IPS-11a (cell line): ENCODE data around the gene FXYD4.
A peak's percentile ranks its signal among the peaks of the same experiment; 100 is the strongest.

ENCODE experiments used
- H3K4me3 ChIP-seq: one replicate; pipeline ENCODE4 v1.5.1; 2013; ENCODE audit warnings: low read depth, low read length, control low read depth

The FXYD4 gene

DNA sequence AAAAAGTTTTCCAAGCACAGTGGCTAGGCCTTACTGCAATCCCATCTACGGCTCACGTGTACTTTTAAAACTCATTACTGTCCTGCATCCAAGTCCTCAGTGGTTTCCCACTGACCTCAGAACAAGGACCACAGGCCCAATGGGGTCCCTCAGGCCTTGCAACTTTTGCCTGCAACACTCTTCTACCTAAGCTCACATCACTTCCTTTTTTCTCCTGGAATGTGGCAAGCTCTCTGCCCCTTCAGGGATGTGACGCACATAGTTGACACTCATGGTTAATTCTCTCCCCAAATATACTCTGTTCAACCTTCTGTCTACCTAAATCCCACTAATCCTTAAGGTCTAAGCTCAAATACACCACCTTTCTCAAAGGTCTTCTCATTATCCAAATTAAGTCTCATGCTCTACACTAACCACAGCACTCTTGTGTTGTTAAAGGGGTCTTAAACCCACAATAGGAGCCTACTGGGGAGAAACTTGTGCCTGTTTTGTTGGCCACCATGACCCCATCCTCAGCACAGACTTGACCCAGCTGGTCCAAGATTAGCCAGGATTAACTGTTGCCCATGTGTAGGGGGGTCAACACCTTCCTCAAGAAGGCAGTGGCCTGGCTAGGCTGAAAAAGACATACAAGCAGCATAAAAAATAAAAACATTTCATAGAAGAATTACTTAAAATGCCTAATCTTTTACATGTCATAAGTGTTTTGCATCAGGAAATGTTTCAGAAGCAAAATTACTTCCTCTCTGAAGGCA is 22.3 kb downstream of the FXYD4 start:
- H3K4me3 ChIP-seq, result no peak overlapping the region

DNA sequence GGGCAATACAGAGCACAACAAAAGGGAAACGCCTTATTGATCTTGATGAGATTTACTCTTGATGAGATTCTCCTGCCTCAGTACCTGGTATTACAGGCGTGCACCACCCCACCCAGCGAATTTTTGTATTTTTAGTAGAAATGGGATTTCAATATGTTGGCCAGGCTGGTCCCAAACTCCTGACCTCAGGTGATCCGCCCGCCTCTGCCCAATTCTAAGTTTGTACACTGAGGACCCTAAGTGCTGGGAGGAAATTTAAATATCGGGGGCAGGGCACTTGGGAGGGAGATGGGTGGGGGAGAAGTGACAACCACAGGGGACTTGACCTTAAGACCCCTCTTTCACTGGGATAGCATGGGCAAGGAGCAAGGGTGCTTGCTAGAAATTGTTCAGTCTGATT is 23.4 kb downstream of the FXYD4 start:
- H3K4me3 ChIP-seq, result peak overlapping the region; percentile 85

DNA sequence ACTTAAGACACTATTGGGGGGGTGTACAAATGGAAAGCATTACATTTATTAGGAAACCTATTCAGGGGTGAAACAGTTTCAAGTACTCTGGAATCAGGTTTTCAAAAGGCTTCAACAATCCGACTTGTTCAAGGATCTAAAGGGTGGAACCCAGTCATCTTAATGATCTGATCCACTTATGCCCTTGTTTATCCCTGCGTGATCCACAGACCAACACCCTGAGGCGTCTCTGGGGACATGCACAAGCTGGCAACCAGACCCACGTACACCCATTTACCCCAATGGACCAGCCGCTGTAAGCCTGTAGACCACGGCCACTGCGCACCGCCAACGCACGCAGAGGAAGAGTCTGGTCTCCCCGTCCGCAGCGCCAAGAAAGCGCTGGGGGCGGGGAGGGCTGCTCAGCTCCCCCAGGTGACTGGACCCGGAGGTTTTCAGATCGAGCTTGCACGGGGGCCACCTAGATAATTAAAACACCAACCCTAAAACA is 24.2 kb downstream of the FXYD4 start:
- H3K4me3 ChIP-seq, result peak overlapping the region; percentile 85

DNA sequence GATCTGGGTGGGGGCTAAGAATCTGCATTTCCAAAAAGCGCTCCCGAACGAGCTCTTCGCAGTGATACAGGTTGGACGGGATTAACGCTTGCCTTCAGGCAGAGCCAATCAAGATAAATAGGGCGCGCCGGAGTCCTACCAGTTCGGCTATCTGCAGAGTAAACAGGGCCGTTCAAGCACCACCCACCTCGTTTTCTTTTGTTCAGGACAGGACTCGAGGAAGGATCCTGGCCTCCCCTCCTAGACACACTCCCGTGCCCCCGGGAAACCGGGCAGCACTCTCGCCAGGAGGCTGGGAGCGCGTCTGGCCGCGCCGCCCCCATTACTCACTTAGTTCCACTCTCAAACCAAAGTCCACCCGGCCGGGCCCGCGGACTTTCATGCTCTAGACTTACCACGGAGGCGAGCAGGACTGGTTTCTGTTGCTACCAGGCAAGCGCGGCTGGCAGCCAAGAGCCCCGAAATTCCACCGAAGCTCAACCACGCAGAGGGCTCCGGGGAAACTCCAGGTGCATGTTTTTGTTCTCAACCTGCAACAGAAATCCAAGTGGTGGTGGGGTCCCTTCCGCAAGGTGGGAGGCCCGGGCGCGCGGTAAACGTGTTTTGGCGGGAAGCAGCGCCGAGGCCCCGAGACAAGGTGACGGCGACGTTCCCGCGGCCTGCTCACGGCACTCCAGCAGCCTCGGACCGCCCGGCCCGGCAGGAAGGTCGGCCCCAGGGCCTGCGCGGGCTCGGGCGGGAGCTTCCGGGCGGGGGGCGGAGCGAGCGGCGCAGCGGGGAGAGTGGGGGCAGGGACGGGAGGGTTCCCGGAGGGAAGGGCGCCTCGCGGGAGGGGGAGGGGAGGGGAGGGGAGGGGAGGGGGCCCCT is 24.9 kb downstream of the FXYD4 start:
- H3K4me3 ChIP-seq, result peak overlapping the region; percentile 85

DNA sequence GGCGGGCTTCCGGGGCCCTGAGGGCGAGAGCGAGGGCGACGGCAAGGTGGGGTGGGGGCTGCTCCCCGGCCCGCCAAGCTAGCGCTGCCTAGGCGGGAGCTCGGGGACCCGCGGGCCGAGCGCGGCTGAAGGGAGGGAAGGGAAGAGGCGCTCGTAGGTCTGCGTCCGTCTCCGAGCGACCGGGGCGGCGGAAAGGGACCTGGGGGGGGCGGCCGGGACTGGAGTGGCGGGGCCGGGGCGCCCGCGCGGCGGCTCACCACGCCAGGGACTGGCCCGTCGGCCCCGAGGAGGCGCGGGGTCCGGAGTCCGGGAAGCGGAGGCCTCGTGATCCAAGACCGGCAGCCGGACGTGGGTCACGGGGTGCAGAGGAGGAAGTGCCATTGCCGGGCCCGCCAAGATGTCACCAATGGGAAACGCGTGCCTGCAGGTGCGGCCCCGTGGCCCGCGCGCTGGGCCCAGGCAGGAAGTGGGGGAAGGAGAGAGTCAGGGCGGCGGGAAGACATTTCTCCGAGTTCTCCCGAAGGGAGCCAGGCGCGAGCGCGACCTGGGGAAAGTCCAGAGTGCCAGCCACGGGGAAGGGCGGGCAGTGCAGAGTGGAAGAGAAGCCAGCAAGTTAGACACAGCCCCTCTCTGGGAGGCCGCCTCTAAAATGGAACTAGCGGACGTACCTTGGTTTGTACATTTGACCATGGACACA is 25.6 kb downstream of the FXYD4 start:
- peak overlapping the region; percentile 37 for H3K4me3 ChIP-seq

DNA sequence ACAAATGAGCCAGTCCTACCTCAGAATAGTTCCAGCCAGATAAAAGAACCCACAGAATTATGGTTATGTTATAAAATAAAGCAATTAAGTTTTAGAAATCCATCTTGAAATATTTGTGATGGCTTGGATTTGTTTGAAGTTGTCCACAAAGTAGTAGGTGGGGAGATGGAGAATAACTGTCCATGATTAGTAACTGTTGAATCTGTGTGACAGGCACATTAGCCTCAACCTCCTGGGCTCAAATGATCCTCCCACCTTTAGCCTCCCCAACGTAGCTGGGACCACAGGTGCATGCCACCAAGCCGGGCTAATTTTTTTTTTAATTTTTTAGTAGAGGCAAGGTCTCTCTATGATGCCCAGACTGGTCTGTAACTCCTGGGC is 27.5 kb downstream of the FXYD4 start:
- H3K4me3 ChIP-seq, result no peak overlapping the region

DNA sequence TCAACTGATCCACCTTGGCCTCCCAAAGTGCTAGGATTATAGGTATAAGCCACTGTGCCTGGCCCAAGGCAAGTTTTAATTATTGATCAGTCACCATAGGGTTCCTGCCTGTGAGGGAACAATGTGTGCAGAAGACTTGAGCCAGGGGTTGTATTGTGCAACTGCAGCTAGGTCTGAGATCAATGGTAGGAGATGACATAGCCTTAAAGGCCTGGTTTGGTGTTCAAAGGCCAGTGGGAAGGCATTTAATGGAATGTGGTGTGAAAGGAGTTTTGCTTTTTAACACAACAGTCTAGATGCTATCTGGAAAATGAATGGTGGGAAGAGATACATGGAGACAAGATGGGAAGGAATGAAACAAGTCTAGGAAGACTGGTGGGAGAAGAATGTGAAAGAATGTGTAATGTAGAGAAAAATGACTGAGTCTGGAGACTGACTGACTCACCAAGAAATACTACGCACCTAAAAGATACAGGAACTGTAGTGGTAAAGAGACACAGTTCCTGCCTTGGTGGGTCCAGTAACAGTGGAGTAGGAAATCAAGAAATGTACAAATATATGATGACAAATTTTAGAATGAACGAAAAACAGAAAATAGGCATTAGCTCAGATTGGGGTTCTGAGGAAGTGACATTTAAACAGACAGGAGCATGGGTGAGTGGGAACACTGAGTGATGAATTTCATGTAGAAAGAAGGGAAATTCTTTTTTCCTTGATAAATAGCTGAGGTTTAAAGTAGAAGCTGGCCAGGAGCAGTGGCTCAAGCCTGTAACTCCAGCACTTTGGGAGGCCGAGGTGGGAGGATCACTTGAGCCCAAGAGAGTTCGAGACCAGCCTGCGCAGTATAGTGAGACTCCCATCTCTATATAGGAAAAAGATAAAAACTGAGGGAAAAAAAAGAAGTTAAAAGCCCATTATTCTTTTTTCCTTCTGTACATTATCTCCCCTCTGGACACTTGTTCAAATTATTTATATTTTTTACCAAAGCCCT is 28.2 kb downstream of the FXYD4 start:
- H3K4me3 ChIP-seq, result no peak overlapping the region

DNA sequence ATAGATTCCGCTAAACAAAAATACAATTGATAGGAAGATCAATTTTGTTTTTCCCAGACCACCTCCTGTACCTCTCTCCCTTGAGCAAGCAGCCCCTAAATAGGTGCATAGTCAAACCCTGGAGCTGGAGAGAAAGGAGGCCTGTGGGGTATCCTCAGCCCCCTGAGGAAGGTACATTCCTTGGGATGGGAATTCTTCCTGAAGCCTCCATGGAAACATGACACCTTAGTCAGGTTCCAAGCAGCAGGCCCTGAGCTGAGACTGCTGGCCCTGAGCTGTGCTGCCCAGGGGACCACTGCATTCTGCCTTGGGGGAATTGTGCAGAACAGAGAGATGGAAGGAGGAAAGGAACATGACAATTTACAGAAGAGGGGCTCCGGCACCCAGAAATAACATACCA is 30.2 kb downstream of the FXYD4 start:
- no peak overlapping the region for H3K4me3 ChIP-seq

DNA sequence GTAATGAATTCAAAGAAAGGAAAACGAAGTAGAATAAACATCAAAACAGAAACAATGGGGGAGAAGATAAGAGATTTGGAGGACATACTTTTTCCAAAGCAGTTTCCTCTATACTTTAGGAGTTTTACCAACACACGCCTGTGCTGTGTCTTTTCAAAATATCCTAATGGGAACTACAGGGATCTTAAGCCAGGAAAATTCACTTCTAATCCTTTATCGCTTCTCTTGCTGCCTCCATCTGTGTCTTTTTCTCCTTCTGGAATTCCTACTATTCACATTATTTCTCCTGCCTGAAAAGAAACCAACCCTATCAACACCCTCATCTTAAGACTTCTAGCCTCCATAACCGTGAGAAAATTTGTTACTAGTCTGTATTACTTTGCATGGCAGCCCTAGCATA is 30.7 kb downstream of the FXYD4 start:
- no peak overlapping the region for H3K4me3 ChIP-seq

DNA sequence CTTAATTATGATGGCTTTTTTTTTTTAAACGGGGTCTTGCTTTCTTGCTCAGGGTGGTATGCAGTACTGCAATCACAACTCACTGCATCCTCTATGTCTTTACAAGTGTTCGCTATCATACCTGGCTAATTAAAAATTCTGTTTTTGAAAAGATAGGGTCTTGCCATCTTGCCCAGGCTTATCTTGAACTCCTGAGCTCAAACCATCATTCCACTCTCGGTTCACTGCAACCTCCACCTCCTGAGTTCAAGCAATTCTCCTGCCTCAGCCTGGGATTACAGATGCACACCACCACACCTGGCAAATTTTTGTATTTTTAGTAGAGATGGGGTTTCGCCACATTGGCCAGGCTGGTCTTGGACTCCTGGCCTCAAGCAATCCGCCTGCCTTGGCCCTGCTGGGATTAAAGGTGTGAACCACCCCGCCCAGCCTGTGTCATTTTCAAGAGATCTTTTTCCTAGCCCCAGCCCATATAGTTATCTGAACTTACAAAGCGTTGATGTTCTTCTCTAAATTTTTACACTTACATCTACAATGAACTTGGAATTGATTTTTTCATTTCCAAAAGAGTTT is 31.5 kb downstream of the FXYD4 start:
- no peak overlapping the region for H3K4me3 ChIP-seq

DNA sequence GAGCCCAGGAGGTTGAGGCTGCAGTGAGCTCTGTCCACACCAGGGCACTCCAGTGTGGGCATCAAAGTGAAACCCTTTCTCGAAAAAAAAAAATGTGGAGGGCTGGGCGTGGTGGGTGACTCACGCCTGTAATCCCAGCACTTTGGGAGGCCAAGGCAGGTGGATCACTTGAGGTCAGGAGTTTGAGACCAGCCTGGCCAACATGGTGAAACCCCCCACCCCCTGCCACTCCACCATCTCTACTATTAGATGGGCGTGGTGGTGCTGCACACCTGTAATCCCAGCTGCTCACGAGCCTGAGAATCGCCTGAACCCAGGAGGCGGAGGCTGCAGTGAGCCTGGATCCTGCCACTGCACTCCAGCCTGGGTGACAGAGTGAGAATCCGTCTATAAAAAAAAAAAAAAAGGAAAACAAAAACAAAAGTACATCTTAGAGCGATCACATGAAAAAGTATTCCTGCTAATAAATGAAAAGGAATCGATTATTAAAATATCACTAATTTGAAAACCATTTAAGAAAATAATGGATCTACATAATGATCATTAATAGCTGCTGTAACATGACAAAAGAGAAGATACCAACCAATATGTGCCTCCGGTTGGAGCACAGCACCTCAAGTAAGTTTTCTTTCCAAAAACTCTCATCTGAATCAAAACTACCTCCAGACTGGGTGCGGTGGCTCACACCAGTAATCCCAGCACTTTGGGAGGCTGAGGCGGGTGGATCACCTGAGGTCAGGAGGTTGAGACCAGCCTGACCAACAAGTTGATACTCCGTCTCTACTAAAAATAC is 32.7 kb downstream of the FXYD4 start:
- H3K4me3 ChIP-seq, result no peak overlapping the region

DNA sequence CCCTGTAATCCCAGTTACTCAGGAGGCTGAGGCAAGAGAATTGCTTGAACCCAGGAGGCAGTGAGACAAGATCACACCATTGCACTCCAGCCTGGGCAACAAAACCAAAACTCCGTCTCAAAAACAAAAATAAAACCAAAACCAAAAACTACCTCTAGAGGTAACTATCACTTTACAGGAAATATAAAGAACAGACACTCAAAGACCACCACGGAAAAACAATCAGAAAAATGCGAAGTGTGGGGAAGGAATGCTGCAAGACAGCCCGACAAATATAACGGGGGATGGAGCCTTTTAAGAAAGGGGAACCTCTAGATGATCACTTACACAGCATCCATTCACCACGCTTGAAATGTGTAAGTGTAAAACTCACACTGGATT is 33.3 kb downstream of the FXYD4 start:
- H3K4me3 ChIP-seq, result no peak overlapping the region

DNA sequence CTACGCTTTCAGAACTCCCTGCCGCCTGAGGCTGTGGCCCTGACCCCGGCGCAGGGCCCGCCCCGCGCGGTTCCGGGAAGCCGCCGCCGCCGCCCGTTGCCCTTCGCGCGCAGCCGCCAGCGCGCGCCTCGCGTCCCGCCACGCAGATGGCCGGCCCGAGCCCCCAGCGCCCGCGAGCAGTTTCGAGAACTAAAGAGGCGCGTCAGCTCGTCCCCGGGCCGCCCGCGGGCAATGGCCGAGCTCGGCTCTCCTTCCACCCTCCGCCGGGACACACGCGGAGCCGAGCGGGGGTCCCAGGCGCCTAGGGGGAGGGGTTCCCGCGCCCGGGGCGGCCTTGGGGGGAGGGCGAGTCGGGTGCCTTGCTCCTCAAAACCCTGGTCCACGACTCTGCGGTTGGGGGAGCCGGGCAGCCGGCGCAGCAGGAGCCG is 35.7 kb downstream of the FXYD4 start:
- H3K4me3 ChIP-seq, result peak overlapping the region; percentile 83

DNA sequence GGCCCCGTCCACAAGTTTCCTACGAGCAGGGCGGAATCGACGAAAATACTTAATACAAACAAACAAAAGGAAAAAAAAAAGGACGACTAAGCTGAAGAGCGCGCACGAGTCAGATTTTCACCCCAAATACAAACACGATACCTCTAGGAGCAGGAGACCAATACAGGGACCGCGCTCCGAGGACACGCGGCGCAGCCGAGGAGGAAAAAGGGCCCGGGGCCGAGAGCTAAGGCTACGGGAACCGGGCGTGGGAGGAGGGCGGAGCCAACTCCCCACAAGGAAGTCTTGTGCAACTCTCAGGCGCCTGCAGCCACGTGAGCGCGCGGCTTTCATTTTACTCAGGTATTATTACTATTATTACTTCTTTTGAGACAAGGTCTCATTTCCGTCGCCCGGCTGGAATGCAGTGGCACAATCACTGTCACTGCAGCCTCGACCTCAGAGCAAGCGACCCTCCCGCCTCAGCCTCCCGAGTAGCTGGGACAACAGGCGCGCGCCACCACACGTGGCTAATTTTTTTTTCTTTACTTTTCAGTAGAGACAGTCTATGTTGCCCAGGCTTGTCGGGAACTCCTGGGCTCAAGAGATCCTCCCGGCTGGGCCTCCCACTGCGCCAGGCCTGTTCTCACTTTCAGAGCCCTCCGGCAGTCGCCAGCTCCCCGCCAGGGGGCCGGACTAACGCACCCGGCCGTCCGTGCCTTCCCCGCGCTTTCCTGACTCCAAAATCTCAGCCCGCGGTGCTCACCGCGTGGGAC is 36.3 kb downstream of the FXYD4 start:
- H3K4me3 ChIP-seq, result peak overlapping the region; percentile 83

DNA sequence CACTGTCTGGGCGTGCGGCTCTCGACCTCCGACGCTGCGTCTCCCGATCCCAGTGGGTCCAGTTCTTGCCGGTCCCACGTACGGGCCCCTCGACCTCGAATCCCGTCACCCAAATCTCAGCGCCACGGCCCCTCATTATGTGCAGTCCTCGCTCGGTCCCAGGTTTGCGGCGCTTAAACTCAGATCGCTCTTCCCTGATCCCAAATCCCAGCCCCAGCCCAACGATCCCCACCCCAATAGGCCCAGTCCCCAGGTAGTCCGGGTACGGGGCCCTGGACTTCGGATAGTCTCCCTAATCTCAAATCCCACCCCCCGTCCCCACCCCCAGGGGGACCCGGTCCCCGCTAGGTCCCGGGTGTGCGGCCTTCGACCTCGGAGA is 36.9 kb downstream of the FXYD4 start:
- peak overlapping the region; percentile 83 for H3K4me3 ChIP-seq

DNA sequence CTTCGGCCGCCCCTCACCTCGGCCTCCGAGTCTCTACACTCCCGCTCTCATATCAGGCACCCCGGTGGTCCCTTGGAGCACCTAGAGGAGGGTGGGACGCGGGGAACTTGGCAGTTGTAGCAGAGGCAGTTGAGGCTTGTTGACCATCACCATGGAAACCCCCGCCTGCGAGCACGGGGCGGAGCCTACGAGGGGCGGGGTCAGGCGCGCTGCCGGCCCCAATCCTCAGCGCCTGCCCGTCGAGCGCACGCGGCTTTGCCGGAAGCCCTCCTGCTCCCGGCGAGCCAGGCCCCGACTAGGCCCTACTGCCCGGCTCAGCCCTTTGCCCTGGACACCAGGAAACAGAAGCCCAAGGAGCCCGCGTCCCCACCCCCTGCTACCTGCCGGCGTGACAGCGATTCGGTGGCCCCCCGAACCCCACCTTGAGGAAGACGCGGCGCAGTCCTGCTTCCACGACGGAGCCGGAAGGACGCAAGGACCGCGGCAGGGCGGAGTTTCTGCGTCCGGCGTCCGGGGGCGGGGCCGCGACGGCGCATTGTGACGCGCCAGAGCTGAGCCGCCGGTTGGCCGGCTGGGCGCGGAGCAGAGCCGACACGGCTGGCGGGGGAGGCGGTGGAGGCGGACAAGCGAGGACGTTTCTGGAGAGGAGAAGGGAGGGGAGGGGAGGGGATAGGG is 37.4 kb downstream of the FXYD4 start, which contains the start of gene HNRNPF:
Gene HNRNPF, minus strand, starts transcription at position 477 of the 675 bp plus-strand sequence. CDS start 21,302 bp downstream, outside the sequence.
- H3K4me3 ChIP-seq, result peak within 1 kb of the TSS; percentile 83

DNA sequence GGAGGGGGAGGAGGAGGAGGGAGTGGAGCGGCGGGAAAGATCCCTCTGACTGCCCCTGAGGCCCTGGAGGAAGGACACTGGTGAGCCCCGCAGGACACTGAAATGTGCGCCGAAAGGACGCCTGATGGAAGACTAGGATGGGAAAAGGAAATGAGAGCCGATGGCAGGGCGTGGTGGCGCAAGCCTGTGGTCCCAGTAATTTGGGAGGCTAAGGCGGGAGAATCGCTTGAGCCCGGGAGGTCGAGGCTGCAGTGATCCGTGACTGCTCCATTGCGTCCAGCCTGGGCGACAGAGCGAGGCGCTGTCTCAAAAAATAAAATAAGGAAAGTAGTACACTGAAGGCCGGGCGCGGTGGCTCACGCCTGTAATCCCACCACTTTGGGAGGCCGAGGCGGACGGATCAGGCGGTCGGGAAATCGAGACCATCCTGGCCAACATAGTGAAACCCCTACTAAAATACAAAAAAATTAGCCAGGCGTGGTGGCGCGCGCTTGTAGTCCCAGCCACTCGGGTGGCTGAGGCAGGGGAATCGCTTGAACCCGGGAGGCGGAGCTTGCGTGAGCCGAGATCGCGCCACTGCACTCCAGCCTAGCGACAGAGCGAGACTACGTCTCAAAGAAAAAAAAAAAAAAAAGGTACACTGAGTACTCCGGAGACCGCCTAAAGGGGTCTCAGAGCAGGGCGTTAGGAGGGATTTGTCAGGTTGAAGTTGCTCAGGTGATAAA is 38.1 kb downstream of the FXYD4 start:
- H3K4me3 ChIP-seq, result peak overlapping the region; percentile 33
